ENCODE measurements around the gene FKRP.
A peak's percentile ranks its signal among the peaks of the same experiment; 100 is the strongest.

FKRP gene

DNA sequence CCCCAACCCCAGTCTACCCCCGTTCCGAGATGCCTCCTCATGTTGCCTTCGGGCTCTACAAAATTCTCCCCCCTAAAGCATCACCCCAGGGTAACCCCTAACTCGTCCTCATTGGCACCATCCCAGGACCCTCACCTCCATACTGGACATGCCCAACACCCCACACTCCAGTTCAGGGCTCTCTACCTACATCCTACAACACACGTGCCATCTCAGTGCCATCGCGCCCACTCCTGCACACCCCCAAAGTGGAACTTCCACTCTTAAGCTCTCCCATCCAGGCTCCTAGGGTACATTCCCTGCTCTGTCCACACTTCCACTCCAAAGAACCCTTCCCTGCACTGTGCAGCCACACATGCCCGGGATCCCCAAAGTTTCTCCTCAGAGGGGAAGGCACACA lies 827 bp upstream of the FKRP start:
- peak overlapping the region; percentile 76 for H3K4me3 ChIP-seq (ENCODE audit: low read depth, low read length)
- in situ Hi-C loops (cut with HindIII; ENCODE audit: low sequenced_read_pairs) = loop anchor here (5.0 to 10.0 kb wide), 2 partner anchors 80 to 102 kb away; no protein-coding TSS in a partner anchor
- no peak for DNase-seq (ENCODE audit: low read depth)
- no peak for TF ChIP-seq CTCF (IDR thresholded peaks at IDR 0.05; ENCODE audit: low read depth, low read length, missing control alignments)

GRCh38 chr19:46746281-46747057 lies 612 bp downstream of the FKRP start, which contains the start of gene STRN4:
STRN4 (minus strand) TSS chr19:46746450; CDS start chr19:46746430, 20 bp downstream.
- H3K4me3 ChIP-seq (ENCODE audit: low read depth, low read length) = peak within 1 kb of the TSS; percentile 76
- in situ Hi-C loops (cut with HindIII; ENCODE audit: low sequenced_read_pairs) = loop anchor here (5.0 to 10.0 kb wide), 2 partner anchors 78 to 101 kb away; no protein-coding TSS in a partner anchor
- no peak for DNase-seq (ENCODE audit: low read depth)
- TF ChIP-seq CTCF (IDR thresholded peaks at IDR 0.05; ENCODE audit: low read depth, low read length, missing control alignments) = no peak

GRCh38 chr19:46748325-46749109 lies 2.7 kb downstream of the FKRP start:
- DNase-seq (ENCODE audit: low read depth) = no peak
- TF ChIP-seq CTCF (IDR thresholded peaks at IDR 0.05; ENCODE audit: low read depth, low read length, missing control alignments) = peak; percentile 85
- in situ Hi-C loops (cut with HindIII; ENCODE audit: low sequenced_read_pairs) = loop anchor here (5.0 to 10.0 kb wide), 2 partner anchors 76 to 99 kb away; no protein-coding TSS in a partner anchor
- no peak overlapping the region for H3K4me3 ChIP-seq (ENCODE audit: low read depth, low read length)

DNA sequence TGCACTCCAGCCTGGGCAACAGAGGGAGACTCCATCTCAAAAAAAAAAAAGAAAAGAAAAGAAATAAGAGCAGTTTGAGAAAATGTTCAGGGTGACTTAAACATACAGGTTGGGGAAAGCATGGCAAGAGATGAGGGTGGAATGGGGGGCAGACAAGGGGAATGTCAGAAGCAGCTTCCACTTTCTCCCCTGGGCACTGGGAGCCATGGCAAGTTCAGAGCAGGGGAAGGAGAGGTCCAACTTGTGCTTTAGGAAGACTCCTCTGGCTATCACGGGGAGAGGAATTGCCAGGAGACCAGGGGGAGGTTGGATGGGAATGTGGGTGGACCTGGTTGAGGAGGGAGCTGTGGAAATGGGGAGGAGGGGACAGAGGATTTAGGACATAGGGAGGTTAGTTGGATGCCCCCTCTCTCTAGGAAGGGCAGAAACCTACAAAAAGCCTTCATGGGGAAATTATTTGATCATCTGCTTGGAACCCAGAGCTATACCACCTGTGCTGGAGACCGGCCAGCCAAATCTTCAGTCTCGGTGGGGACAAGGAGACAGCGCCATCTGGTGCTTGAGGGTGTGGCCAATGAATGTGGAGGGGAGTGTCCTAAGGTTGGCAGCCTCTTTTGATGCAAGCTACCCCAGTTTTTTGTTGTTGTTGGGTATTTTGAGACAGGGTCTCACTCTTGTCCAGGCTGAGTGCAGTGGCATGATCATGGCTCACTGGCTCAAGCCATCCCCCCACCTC lies 7.7 kb downstream of the FKRP start:
- peak; percentile 47 for TF ChIP-seq CTCF (IDR thresholded peaks at IDR 0.05; ENCODE audit: low read depth, low read length, missing control alignments)
- in situ Hi-C loops (cut with HindIII; ENCODE audit: low sequenced_read_pairs) = no loop called here
- H3K4me3 ChIP-seq (ENCODE audit: low read depth, low read length) = no peak overlapping the region
- no peak for DNase-seq (ENCODE audit: low read depth)

DNA sequence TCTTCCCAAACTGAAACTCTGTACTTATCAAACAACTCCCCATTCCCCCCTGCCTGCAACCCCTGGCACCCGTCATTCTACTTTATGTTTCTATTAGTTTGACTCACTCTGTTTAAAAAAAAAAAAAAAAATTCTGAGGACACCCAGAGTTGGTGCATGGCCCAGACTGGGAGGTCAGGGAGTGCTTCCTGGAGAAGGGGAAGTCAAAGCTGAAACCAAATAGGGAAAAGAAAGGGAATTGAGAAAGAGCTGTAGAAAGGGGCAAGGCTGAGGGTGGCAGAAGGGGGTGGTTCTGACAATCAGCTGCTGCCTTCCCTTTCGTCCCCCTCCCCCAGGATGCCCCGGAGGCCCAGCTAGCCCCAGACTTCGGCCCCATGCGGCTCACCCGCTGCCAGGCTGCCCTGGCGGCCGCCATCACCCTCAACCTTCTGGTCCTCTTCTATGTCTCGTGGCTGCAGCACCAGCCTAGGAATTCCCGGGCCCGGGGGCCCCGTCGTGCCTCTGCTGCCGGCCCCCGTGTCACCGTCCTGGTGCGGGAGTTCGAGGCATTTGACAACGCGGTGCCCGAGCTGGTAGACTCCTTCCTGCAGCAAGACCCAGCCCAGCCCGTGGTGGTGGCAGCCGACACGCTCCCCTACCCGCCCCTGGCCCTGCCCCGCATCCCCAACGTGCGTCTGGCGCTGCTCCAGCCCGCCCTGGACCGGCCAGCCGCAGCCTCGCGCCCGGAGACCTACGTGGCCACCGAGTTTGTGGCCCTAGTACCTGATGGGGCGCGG lies 9.4 kb downstream of the FKRP start:
- no peak for TF ChIP-seq CTCF (IDR thresholded peaks at IDR 0.05; ENCODE audit: low read depth, low read length, missing control alignments)
- in situ Hi-C loops (cut with HindIII; ENCODE audit: low sequenced_read_pairs) = loop anchor here (5.0 kb wide), 1 partner anchor 52 kb away; no protein-coding TSS in a partner anchor
- no peak overlapping the region for H3K4me3 ChIP-seq (ENCODE audit: low read depth, low read length)
- DNase-seq (ENCODE audit: low read depth) = no peak

Measured in astrocyte of the cerebellum (primary cell).